Measurements from ENCODE around the gene PAX3. TPM values are rescaled to one million over a fixed set of nuclear protein-coding genes. Genes with fewer than 3 reads are reported as not detected.

The PAX3 gene
- polyA plus RNA-seq, 3 donors = not detected

DNA sequence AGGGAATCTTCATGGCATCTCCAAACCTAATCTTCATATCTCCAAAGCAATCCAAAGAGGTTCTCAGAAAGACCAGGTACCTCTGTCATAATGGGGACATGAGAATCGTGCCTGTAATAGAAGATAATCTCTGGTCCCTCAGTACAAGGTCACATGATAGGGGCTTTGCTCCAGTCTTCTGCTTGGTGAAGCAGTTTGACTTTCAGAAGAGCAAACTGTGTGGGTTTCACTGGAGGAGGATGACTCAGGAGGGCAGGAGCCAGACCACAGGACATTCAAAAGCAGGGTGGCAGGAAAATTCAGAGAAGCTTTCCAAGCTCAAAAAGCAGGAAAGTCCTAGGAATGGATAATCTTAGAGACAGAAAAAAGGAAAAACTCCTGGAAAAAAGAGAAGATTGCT is 10.6 kb upstream of the PAX3 start:
- peaks cover 52% of the 10 kb centered on the region for H3K4me1 Mint-ChIP-seq

DNA sequence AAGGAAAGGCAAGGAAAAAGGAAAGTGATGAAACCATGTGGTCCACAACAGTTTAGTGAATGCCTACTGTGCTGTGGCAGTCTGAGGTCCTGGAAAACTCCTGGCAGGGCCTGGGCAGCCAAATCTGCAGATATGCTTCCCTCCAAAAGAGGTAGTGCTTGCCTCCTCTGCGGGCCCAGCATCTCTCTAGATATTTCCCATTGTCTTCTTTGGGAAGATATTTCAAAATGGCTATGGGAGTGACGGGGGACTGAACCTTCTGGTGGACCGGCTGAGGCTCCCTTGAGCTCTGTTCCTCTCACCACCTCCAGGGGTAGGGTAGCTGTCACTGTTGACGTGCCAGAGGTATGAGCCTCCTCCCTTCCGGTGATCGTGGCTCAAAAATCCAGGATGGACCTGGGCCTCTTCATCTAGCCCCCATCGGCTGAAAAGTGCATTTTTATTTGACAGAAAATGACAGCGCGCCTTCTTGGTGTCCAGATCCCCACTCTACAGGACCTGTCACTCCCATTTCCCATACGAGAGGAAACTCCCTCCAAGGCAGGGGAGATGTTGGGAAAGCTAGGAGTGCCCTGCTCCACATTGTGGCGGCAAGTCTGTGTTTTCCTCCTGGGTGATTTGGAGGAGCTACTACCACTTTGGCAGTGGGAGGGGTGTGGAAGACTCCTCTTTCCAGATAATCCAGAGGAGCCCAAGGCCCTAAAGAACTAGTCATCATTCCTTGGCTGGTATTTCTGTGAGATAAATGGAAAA is 9.4 kb upstream of the PAX3 start:
- H3K4me2 ChIP-seq (replicated peaks; ENCODE audit: extremely low read depth, low read length, poor library complexity, severe bottlenecking) = no peak overlapping the region
- H3K36me3 Mint-ChIP-seq = peaks cover 23 to 26% of the 10 kb centered on the region in 2 donors
- peaks cover 28 to 66% of the 10 kb centered on the region in 2 donors for H3K9me3 ChIP-seq (replicated peaks in 1 of 2; ENCODE audit: control insufficient read depth in 1 of 2, insufficient read depth in 1 of 2, low read length in 2 of 2)
- no peaks in the 10 kb centered on the region for H3K36me3 ChIP-seq (replicated peaks in 1 of 2; ENCODE audit: control insufficient read depth in 1 of 2, insufficient read depth in 2 of 2, low read length in 2 of 2)
- peaks cover 48% of the 10 kb centered on the region in 2 donors for H3K4me1 ChIP-seq (ENCODE audit: control insufficient read depth in 1 of 2, insufficient read depth in 2 of 2, low read length in 2 of 2)
- H3K9me3 Mint-ChIP-seq = peaks cover 10 to 68% (median 61%) of the 10 kb centered on the region in 7 donors
- H3K27ac Mint-ChIP-seq = no peak overlapping the region
- peak overlapping the region in 1 of 2 donors; percentile 96 for H3K4me3 Mint-ChIP-seq
- H3K27me3 Mint-ChIP-seq (ENCODE audit: low read depth in 3 of 3) = peaks cover 84 to 99% (median 94%) of the 10 kb centered on the region in 3 donors
- intact Hi-C loops (cut with micrococcal nuclease) = no loop called here
- H3K4me1 Mint-ChIP-seq = peaks cover 65% of the 10 kb centered on the region
- H3K27me3 ChIP-seq (ENCODE audit: control insufficient read depth in 2 of 2, insufficient read depth in 2 of 2, low read length in 2 of 2) = peaks cover 76 to 91% of the 10 kb centered on the region in 2 donors
- no peak overlapping the region for H2AFZ ChIP-seq (ENCODE audit: insufficient read depth, low read depth, low read length, poor library complexity, severe bottlenecking)
- DNase-seq = no peak
- no peak overlapping the region for H3K9ac ChIP-seq (ENCODE audit: insufficient read depth, low read length, poor library complexity, severe bottlenecking)
- H4K20me1 ChIP-seq (ENCODE audit: insufficient read depth, low read length) = no peaks in the 10 kb centered on the region
- WGBS (ENCODE audit: insufficient coverage) = 14% methylated on average over 5 of the region's 11 CpGs
- H3K4me3 ChIP-seq (replicated peaks in 1 of 3; ENCODE audit: low read depth in 2 of 3, low read length in 3 of 3) = no peak overlapping the region
- no peaks in the 10 kb centered on the region for H3K79me2 ChIP-seq (ENCODE audit: insufficient read depth, low read length)
- TF ChIP-seq, protein P1, sequence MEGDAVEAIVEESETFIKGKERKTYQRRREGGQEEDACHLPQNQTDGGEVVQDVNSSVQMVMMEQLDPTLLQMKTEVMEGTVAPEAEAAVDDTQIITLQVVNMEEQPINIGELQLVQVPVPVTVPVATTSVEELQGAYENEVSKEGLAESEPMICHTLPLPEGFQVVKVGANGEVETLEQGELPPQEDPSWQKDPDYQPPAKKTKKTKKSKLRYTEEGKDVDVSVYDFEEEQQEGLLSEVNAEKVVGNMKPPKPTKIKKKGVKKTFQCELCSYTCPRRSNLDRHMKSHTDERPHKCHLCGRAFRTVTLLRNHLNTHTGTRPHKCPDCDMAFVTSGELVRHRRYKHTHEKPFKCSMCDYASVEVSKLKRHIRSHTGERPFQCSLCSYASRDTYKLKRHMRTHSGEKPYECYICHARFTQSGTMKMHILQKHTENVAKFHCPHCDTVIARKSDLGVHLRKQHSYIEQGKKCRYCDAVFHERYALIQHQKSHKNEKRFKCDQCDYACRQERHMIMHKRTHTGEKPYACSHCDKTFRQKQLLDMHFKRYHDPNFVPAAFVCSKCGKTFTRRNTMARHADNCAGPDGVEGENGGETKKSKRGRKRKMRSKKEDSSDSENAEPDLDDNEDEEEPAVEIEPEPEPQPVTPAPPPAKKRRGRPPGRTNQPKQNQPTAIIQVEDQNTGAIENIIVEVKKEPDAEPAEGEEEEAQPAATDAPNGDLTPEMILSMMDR (IDR thresholded peaks at IDR 0.05) = no peak
- no peak overlapping the region for H3K27ac ChIP-seq (ENCODE audit: low read depth in 1 of 2, low read length in 2 of 2)

More for the DNA sequence above, 10.6 kb upstream of the PAX3 start:
- TF ChIP-seq, protein P1 (IDR thresholded peaks at IDR 0.05) = no peak
- no peak overlapping the region for H3K4me3 ChIP-seq (replicated peaks in 1 of 3; ENCODE audit: low read depth in 2 of 3, low read length in 3 of 3)
- peaks cover 13 to 17% of the 10 kb centered on the region in 2 donors for H3K36me3 Mint-ChIP-seq
- no peaks in the 10 kb centered on the region for H3K36me3 ChIP-seq (replicated peaks in 1 of 2; ENCODE audit: control insufficient read depth in 1 of 2, insufficient read depth in 2 of 2, low read length in 2 of 2)
- peaks cover 2 to 59% (median 50%) of the 10 kb centered on the region in 7 donors for H3K9me3 Mint-ChIP-seq
- H3K27me3 ChIP-seq (ENCODE audit: control insufficient read depth in 2 of 2, insufficient read depth in 2 of 2, low read length in 2 of 2) = peaks cover 81 to 93% of the 10 kb centered on the region in 2 donors
- intact Hi-C loops (cut with micrococcal nuclease) = no loop called here
- H3K4me2 ChIP-seq (replicated peaks; ENCODE audit: extremely low read depth, low read length, poor library complexity, severe bottlenecking) = no peak overlapping the region
- H2AFZ ChIP-seq (ENCODE audit: insufficient read depth, low read depth, low read length, poor library complexity, severe bottlenecking) = no peak overlapping the region
- H3K79me2 ChIP-seq (ENCODE audit: insufficient read depth, low read length) = no peaks in the 10 kb centered on the region
- no peak overlapping the region for H3K9ac ChIP-seq (ENCODE audit: insufficient read depth, low read length, poor library complexity, severe bottlenecking)
- H3K9me3 ChIP-seq (replicated peaks in 1 of 2; ENCODE audit: control insufficient read depth in 1 of 2, insufficient read depth in 1 of 2, low read length in 2 of 2) = peaks cover 19 to 58% of the 10 kb centered on the region in 2 donors
- H3K27ac Mint-ChIP-seq = peak overlapping the region in 1 of 7 donors; percentile 24
- H3K4me1 ChIP-seq (ENCODE audit: control insufficient read depth in 1 of 2, insufficient read depth in 2 of 2, low read length in 2 of 2) = peaks cover 36% of the 10 kb centered on the region in 2 donors
- DNase-seq = no peak
- no CpG with 5 or more reads among the region's 1 CpG for WGBS (ENCODE audit: insufficient coverage)
- H3K27me3 Mint-ChIP-seq (ENCODE audit: low read depth in 3 of 3) = peaks cover 88 to 100% (median 95%) of the 10 kb centered on the region in 3 donors
- peak overlapping the region in 1 of 2 donors; percentile 84 for H3K4me3 Mint-ChIP-seq
- no peak overlapping the region for H3K27ac ChIP-seq (ENCODE audit: low read depth in 1 of 2, low read length in 2 of 2)
- H4K20me1 ChIP-seq (ENCODE audit: insufficient read depth, low read length) = no peaks in the 10 kb centered on the region

All from CD14-positive monocyte (primary cell).